Measurements from ENCODE around the gene ATP9A. TPM values are rescaled to one million over a fixed set of nuclear protein-coding genes. Genes with fewer than 3 reads are reported as not detected.

Gene ATP9A
- total and polyA plus RNA-seq, 4 donors: 10.6 to 59.8 (median 33.2) TPM

GRCh38 chr20:51610761-51611624 is 157.2 kb downstream of the ATP9A start:
- WGBS, 2 donors: 81 to 83% methylated on average over 16 of the region's 16 CpGs
- H3K4me1 ChIP-seq (ENCODE audit: control insufficient read depth in 1 of 2, insufficient read depth in 2 of 2, low read length in 2 of 2): no peaks in the 10 kb centered on the region
- intact Hi-C loops (cut with DNase I): no loop called here
- H3K36me3 ChIP-seq (ENCODE audit: control insufficient read depth in 1 of 2, insufficient read depth in 2 of 2, low read length in 1 of 2): peaks cover 0 to 4% of the 10 kb centered on the region in 2 donors
- no peak for ATAC-seq (ENCODE audit: low FRiP score)
- no peak overlapping the region for H3K4me3 ChIP-seq (ENCODE audit: low read length in 2 of 2)
- no peak for DNase-seq
- no peak overlapping the region for H3K27ac ChIP-seq (ENCODE audit: low read depth in 1 of 2, low read length in 2 of 2)
- H3K9me3 ChIP-seq (ENCODE audit: control insufficient read depth, low read length): no peaks in the 10 kb centered on the region
- H3K27me3 ChIP-seq (ENCODE audit: control insufficient read depth in 1 of 2, insufficient read depth in 2 of 2, low read length in 1 of 2): no peaks in the 10 kb centered on the region

- peaks cover 0 to 4% of the 10 kb centered on the region in 2 donors for H3K36me3 ChIP-seq (ENCODE audit: control insufficient read depth in 1 of 2, insufficient read depth in 2 of 2, low read length in 1 of 2)
- intact Hi-C loops (cut with DNase I): no loop called here
- no peaks in the 10 kb centered on the region for H3K4me1 ChIP-seq (ENCODE audit: control insufficient read depth in 1 of 2, insufficient read depth in 2 of 2, low read length in 2 of 2)
- no peaks in the 10 kb centered on the region for H3K9me3 ChIP-seq (ENCODE audit: control insufficient read depth, low read length)
- 88 to 90% methylated on average over 8 of the region's 8 CpGs for WGBS, 2 donors
- H3K27me3 ChIP-seq (ENCODE audit: control insufficient read depth in 1 of 2, insufficient read depth in 2 of 2, low read length in 1 of 2): no peaks in the 10 kb centered on the region
- ATAC-seq (ENCODE audit: low FRiP score): no peak
- H3K27ac ChIP-seq (ENCODE audit: low read depth in 1 of 2, low read length in 2 of 2): no peak overlapping the region
- no peak for DNase-seq
- no peak overlapping the region for H3K4me3 ChIP-seq (ENCODE audit: low read length in 2 of 2)
Observed at GRCh38 chr20:51610111-51610510, 158.1 kb downstream of the ATP9A start.

GRCh38 chr20:51609251-51609650 is 158.9 kb downstream of the ATP9A start:
- H3K9me3 ChIP-seq (ENCODE audit: control insufficient read depth, low read length): no peaks in the 10 kb centered on the region
- no peak overlapping the region for H3K27ac ChIP-seq (ENCODE audit: low read depth in 1 of 2, low read length in 2 of 2)
- DNase-seq: no peak
- intact Hi-C loops (cut with DNase I): no loop called here
- no peak overlapping the region for H3K4me3 ChIP-seq (ENCODE audit: low read length in 2 of 2)
- WGBS, 2 donors: 94 to 97% methylated on average over 9 of the region's 9 CpGs
- peaks cover 4 to 5% of the 10 kb centered on the region in 2 donors for H3K36me3 ChIP-seq (ENCODE audit: control insufficient read depth in 1 of 2, insufficient read depth in 2 of 2, low read length in 1 of 2)
- ATAC-seq (ENCODE audit: low FRiP score): no peak
- H3K27me3 ChIP-seq (ENCODE audit: control insufficient read depth in 1 of 2, insufficient read depth in 2 of 2, low read length in 1 of 2): no peaks in the 10 kb centered on the region
- H3K4me1 ChIP-seq (ENCODE audit: control insufficient read depth in 1 of 2, insufficient read depth in 2 of 2, low read length in 2 of 2): no peaks in the 10 kb centered on the region

- Histone ChIP-seq H3K27me3 (ENCODE audit: control insufficient read depth in 1 of 2, insufficient read depth in 2 of 2, low read length in 1 of 2) (no peaks in the 10 kb centered on the region), H3K27ac (ENCODE audit: low read depth in 1 of 2, low read length in 2 of 2) (no peak overlapping the region), H3K4me3 (ENCODE audit: low read length in 2 of 2) (no peak overlapping the region), H3K4me1 (ENCODE audit: control insufficient read depth in 1 of 2, insufficient read depth in 2 of 2, low read length in 2 of 2) (no peaks in the 10 kb centered on the region), H3K36me3 (ENCODE audit: control insufficient read depth in 1 of 2, insufficient read depth in 2 of 2, low read length in 1 of 2) (peaks cover 4 to 5% of the 10 kb centered on the region in 2 donors), H3K9me3 (ENCODE audit: control insufficient read depth, low read length) (no peaks in the 10 kb centered on the region)
- intact Hi-C loops (cut with DNase I): no loop called here
- DNase-seq (no peak), ATAC-seq (ENCODE audit: low FRiP score) (no peak)
- 76 to 78% methylated on average over 5 of the region's 5 CpGs for WGBS, 2 donors
Observed at GRCh38 chr20:51608061-51608460, 160.1 kb downstream of the ATP9A start.

- intact Hi-C loops (cut with DNase I): no loop called here
- H3K9me3 ChIP-seq (ENCODE audit: control insufficient read depth, low read length): no peaks in the 10 kb centered on the region
- H3K4me1 ChIP-seq (ENCODE audit: control insufficient read depth in 1 of 2, insufficient read depth in 2 of 2, low read length in 2 of 2): no peaks in the 10 kb centered on the region
- H3K4me3 ChIP-seq (ENCODE audit: low read length in 2 of 2): no peak overlapping the region
- ATAC-seq (ENCODE audit: low FRiP score) (no peak), DNase-seq (no peak)
- no peak overlapping the region for H3K27ac ChIP-seq (ENCODE audit: low read depth in 1 of 2, low read length in 2 of 2)
- peaks cover 4 to 5% of the 10 kb centered on the region in 2 donors for H3K36me3 ChIP-seq (ENCODE audit: control insufficient read depth in 1 of 2, insufficient read depth in 2 of 2, low read length in 1 of 2)
- no peaks in the 10 kb centered on the region for H3K27me3 ChIP-seq (ENCODE audit: control insufficient read depth in 1 of 2, insufficient read depth in 2 of 2, low read length in 1 of 2)
- 70 to 95% methylated on average over 1 to 2 of the region's 2 CpGs for WGBS, 2 donors
Observed at GRCh38 chr20:51607170-51607569, 161.0 kb downstream of the ATP9A start.

GRCh38 chr20:51604851-51605250 is 163.3 kb downstream of the ATP9A start:
- Histone ChIP-seq H3K9me3 (ENCODE audit: control insufficient read depth, low read length) (no peaks in the 10 kb centered on the region), H3K4me1 (ENCODE audit: control insufficient read depth in 1 of 2, insufficient read depth in 2 of 2, low read length in 2 of 2) (no peaks in the 10 kb centered on the region)
- WGBS, 2 donors: 97% methylated on average over 14 of the region's 14 CpGs

GRCh38 chr20:51602131-51602530 is 166.1 kb downstream of the ATP9A start:
- H3K4me3 ChIP-seq (ENCODE audit: low read length in 2 of 2): no peak overlapping the region
- H3K27me3 ChIP-seq (ENCODE audit: control insufficient read depth in 1 of 2, insufficient read depth in 2 of 2, low read length in 1 of 2): no peaks in the 10 kb centered on the region
- peaks cover 0 to 12% of the 10 kb centered on the region in 2 donors for H3K36me3 ChIP-seq (ENCODE audit: control insufficient read depth in 1 of 2, insufficient read depth in 2 of 2, low read length in 1 of 2)
- ATAC-seq (ENCODE audit: low FRiP score) (no peak), DNase-seq (no peak)
- WGBS, 2 donors: 85 to 86% methylated on average over 5 of the region's 5 CpGs
- no peaks in the 10 kb centered on the region for H3K9me3 ChIP-seq (ENCODE audit: control insufficient read depth, low read length)
- no peak overlapping the region for H3K27ac ChIP-seq (ENCODE audit: low read depth in 1 of 2, low read length in 2 of 2)
- intact Hi-C loops (cut with DNase I): no loop called here
- no peaks in the 10 kb centered on the region for H3K4me1 ChIP-seq (ENCODE audit: control insufficient read depth in 1 of 2, insufficient read depth in 2 of 2, low read length in 2 of 2)

More at GRCh38 chr20:51604851-51605250, 163.3 kb downstream of the ATP9A start:
- intact Hi-C loops (cut with DNase I): no loop called here
- Histone ChIP-seq H3K36me3 (ENCODE audit: control insufficient read depth in 1 of 2, insufficient read depth in 2 of 2, low read length in 1 of 2) (peaks cover 0 to 10% of the 10 kb centered on the region in 2 donors), H3K27ac (ENCODE audit: low read depth in 1 of 2, low read length in 2 of 2) (no peak overlapping the region), H3K27me3 (ENCODE audit: control insufficient read depth in 1 of 2, insufficient read depth in 2 of 2, low read length in 1 of 2) (no peaks in the 10 kb centered on the region), H3K4me3 (ENCODE audit: low read length in 2 of 2) (no peak overlapping the region)
- ATAC-seq (ENCODE audit: low FRiP score): no peak
- no peak for DNase-seq

GRCh38 chr20:51600950-51601349 is 167.2 kb downstream of the ATP9A start:
- no peaks in the 10 kb centered on the region for H3K9me3 ChIP-seq (ENCODE audit: control insufficient read depth, low read length)
- H3K27me3 ChIP-seq (ENCODE audit: control insufficient read depth in 1 of 2, insufficient read depth in 2 of 2, low read length in 1 of 2): no peaks in the 10 kb centered on the region
- H3K27ac ChIP-seq (ENCODE audit: low read depth in 1 of 2, low read length in 2 of 2): no peak overlapping the region
- ATAC-seq (ENCODE audit: low FRiP score): no peak
- peaks cover 0 to 12% of the 10 kb centered on the region in 2 donors for H3K36me3 ChIP-seq (ENCODE audit: control insufficient read depth in 1 of 2, insufficient read depth in 2 of 2, low read length in 1 of 2)
- 78 to 82% methylated on average over 14 of the region's 14 CpGs for WGBS, 2 donors
- intact Hi-C loops (cut with DNase I): no loop called here
- no peak for DNase-seq
- no peaks in the 10 kb centered on the region for H3K4me1 ChIP-seq (ENCODE audit: control insufficient read depth in 1 of 2, insufficient read depth in 2 of 2, low read length in 2 of 2)
- no peak overlapping the region for H3K4me3 ChIP-seq (ENCODE audit: low read length in 2 of 2)

GRCh38 chr20:51600016-51600420 is 168.2 kb downstream of the ATP9A start:
- ATAC-seq (ENCODE audit: low FRiP score): no peak
- no peak overlapping the region for H3K4me3 ChIP-seq (ENCODE audit: low read length in 2 of 2)
- H3K4me1 ChIP-seq (ENCODE audit: control insufficient read depth in 1 of 2, insufficient read depth in 2 of 2, low read length in 2 of 2): no peaks in the 10 kb centered on the region
- WGBS, 2 donors: 68 to 72% methylated on average over 7 of the region's 7 CpGs
- H3K9me3 ChIP-seq (ENCODE audit: control insufficient read depth, low read length): no peaks in the 10 kb centered on the region
- no peaks in the 10 kb centered on the region for H3K27me3 ChIP-seq (ENCODE audit: control insufficient read depth in 1 of 2, insufficient read depth in 2 of 2, low read length in 1 of 2)
- H3K27ac ChIP-seq (ENCODE audit: low read depth in 1 of 2, low read length in 2 of 2): no peak overlapping the region
- peaks cover 0 to 12% of the 10 kb centered on the region in 2 donors for H3K36me3 ChIP-seq (ENCODE audit: control insufficient read depth in 1 of 2, insufficient read depth in 2 of 2, low read length in 1 of 2)
- intact Hi-C loops (cut with DNase I): no loop called here
- DNase-seq: no peak

All from aorta (tissue), 5 donors.